Stomach (tissue), 9 donors: ENCODE measurements around the gene RPS27A. TPM values are rescaled to one million over a fixed set of nuclear protein-coding genes. Genes with fewer than 3 reads are reported as not detected.
"Not testable (repeated sequence)": the region's sequence is repeated elsewhere in the genome, so short reads cannot be mapped to it uniquely, and the experiment has no call there.

Experiments used
- DNase-seq, 2 donors: peaks; one replicate each; pipeline versions ENCODE4 v3.0.0 to v3.0.0-alpha.2; 2013 to 2019
- H3K27ac ChIP-seq, 5 donors: fragments of 200-600 bp in 4 of 5; sonication (generic) in 4 of 5; one replicate each; pipeline ENCODE4 v1.5.1; 2013 to 2019; ENCODE audit warnings: mild to moderate bottlenecking in 1 of 5, moderate library complexity in 1 of 5
- H3K27me3 ChIP-seq, 3 donors: fragments of 200-600 bp; sonication (generic); one replicate each; pipeline ENCODE4 v1.5.1; 2017 to 2019; ENCODE audit warnings: mixed run types in 1 of 3
- H3K36me3 ChIP-seq, 4 donors: fragments of 200-600 bp; sonication (generic); 1 replicate in 3 of 4; 2 replicates in 1 of 4; pipeline ENCODE4 v1.5.1; 2016 to 2019
- H3K4me1 ChIP-seq, 4 donors: fragments of 200-600 bp; sonication (generic); one replicate each; pipeline ENCODE4 v1.5.1; 2016 to 2019
- H3K4me3 ChIP-seq, 4 donors: fragments of 200-600 bp; sonication (generic) in 3 of 4; one replicate each; pipeline ENCODE4 v1.5.1; 2016 to 2019; ENCODE audit warnings: mild to moderate bottlenecking in 1 of 4
- H3K9me3 ChIP-seq, 4 donors: fragments of 200-600 bp; sonication (generic); one replicate each; pipeline ENCODE4 v1.5.1; 2016 to 2019
- EP300 ChIP-seq: sonication (generic); formaldehyde crosslinking; IDR thresholded peaks from one replicate; pipeline ENCODE4 v1.6.1; 2017; ENCODE audit warnings: antibody characterized with exemption
- POLR2A ChIP-seq, 4 donors: fragments of 450-650 bp; IDR thresholded peaks; one replicate each; pipeline ENCODE4 v1.6.1; 2016; ENCODE audit warnings: antibody characterized with exemption in 4 of 4, control low read depth in 2 of 4, mild to moderate bottlenecking in 1 of 4, moderate library complexity in 1 of 4
- POLR2AphosphoS5 ChIP-seq, 3 donors: sonication (generic); formaldehyde crosslinking; IDR thresholded peaks; one replicate each; pipeline ENCODE4 v1.6.1; 2016; ENCODE audit warnings: antibody characterized with exemption in 3 of 3
- WGBS, 5 donors: extraction: QIAGEN DNeasy Blood & Tissue Kit in 3 of 5; methylation state at CpG; one replicate each; pipeline versions ENCODE4 v1.1.5 to v1.1.7; 2013 to 2018; 5-methylcytosine and 5-hydroxymethylcytosine counted together
- intact Hi-C: fragments of 100-400 bp; cut with DNase I; formaldehyde crosslinking; loops from one replicate; pipeline ENCODE4 v1.15.1; 2023; ENCODE audit warnings: low total_unique reads
- polyA plus RNA-seq, 3 donors: library from polyadenylated mRNA; stranded (reverse); fragments of 200-250 nt; gene quantifications; one replicate each; pipeline ENCODE4 v1.2.3, GENCODE V29; 2013
- total RNA-seq, 5 donors: library from RNA; depleted of rRNA; stranded (reverse); fragments of >200 nt; gene quantifications; one replicate each; pipeline versions ENCODE4 v1.1.0 to v1.2.3, GENCODE V29; 2014 to 2016
- TF ChIP-seq, protein P1 (sequence below), 7 experiments: fragments of 450-650 bp in 4 of 7; fragments of 200-600 bp in 3 of 7; sonication (generic) in 3 of 7; IDR thresholded peaks; one replicate each; pipeline ENCODE4 v1.5.1; 2016 to 2019; ENCODE audit warnings: antibody characterized with exemption in 7 of 7, control low read depth in 2 of 7, mild to moderate bottlenecking in 1 of 7
- donor health status: healthy with polysubstance abuse.
- donor health status: Bipolar disorder and iron deficiency.
- donor health status: healthy.

RPS27A gene
- total and polyA plus RNA-seq, 8 donors, result 319 to 3,642 (median 1,289) TPM

DNA sequence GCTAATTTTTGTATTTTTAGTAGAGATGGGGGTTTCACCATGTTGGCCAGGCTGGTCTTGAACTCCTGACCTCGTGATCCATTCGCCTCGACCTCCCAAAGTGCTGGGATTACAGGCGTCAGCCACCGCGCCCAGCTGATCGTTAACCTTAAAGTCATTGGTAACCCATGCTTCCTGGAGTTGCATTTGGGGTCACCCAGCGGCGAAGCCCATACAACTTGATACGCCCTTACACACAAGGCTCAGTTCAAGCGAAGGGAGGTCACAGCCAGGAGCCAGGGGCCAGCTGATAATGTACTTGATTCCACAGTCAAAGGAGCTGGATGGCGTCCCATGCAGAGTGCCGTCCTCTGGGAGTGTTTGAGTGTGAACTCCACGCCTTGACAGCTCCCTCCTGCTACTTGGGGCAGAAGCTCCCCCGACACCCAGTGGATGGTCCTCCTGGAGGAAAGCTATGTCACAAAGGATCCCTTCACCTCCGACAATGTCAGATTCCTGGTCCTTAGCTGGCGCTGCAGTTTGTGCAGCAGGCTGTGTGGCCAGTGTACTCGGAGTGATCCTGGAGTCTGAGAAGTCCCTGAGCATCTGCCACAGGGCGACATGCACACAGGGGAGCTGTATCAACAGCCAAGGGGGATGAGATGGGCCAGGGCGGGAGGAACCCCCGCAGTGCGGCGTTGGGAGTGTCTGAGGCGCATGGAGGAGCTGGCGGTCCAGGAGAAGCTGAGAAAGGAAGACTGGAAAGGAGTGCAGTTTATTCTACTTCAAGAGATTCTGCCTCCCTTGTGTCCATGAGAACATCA is 8.3 kb upstream of the RPS27A start:
- intact Hi-C loops, result no loop called here
- Histone ChIP-seq H3K4me1 (peaks cover 0 to 35% (median 15%) of the 10 kb centered on the region in 4 donors), H3K27me3 (no peaks in the 10 kb centered on the region), H3K4me3 (peak overlapping the region; percentile 64 to 83 (median 66)), H3K9me3 (no peaks in the 10 kb centered on the region), H3K27ac (peak overlapping the region; percentile 23 to 95 (median 93)), H3K36me3 (peaks cover 0 to under 1% (median 0%) of the 10 kb centered on the region in 4 donors)
- TF ChIP-seq EP300 (no peak), POLR2AphosphoS5 (IDR thresholded peaks at IDR 0.05) (no peak), POLR2A (IDR thresholded peaks at IDR 0.05) (no peak)
- TF ChIP-seq, protein P1, sequence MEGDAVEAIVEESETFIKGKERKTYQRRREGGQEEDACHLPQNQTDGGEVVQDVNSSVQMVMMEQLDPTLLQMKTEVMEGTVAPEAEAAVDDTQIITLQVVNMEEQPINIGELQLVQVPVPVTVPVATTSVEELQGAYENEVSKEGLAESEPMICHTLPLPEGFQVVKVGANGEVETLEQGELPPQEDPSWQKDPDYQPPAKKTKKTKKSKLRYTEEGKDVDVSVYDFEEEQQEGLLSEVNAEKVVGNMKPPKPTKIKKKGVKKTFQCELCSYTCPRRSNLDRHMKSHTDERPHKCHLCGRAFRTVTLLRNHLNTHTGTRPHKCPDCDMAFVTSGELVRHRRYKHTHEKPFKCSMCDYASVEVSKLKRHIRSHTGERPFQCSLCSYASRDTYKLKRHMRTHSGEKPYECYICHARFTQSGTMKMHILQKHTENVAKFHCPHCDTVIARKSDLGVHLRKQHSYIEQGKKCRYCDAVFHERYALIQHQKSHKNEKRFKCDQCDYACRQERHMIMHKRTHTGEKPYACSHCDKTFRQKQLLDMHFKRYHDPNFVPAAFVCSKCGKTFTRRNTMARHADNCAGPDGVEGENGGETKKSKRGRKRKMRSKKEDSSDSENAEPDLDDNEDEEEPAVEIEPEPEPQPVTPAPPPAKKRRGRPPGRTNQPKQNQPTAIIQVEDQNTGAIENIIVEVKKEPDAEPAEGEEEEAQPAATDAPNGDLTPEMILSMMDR (IDR thresholded peaks at IDR 0.05), result no peak
- WGBS, 5 donors, result 84 to 92% (median 88%) methylated on average over 18 to 25 of the region's 25 CpGs
- DNase-seq, result peak in 1 of 2 donors; percentile 23

DNA sequence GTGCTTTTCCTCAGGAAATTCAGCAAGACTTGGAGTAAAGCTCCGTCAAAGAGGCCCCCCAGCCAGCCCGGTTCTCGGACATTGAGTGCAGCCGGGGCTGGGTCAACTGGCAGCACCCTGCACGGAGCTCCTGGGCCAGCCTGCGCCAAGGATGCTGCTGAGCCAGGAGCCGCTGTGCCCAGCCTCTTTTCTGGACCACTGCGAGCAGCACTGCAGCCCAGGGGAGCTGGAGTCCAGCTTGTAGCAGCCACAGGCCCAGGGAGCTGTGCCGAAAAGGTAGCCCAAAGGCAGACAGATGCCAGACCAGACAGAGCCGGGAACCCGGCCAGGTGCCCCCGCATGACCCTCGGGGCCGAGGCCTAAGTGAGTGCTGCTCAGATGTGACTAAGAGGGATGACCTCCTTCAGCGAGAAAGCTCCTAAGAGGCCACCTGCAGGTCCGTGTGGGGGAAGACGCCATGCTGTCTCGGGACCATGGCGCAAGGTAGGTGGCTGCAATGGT is 7.7 kb upstream of the RPS27A start:
- H3K27ac ChIP-seq, result peak overlapping the region in 3 of 5 donors; percentile 5 to 95 (median 94)
- intact Hi-C loops, result no loop called here
- peak in 1 of 2 donors; percentile 11 for DNase-seq
- 63 to 83% (median 76%) methylated on average over 12 to 19 of the region's 19 CpGs for WGBS, 5 donors
- peaks cover 0 to 5% (median 0%) of the 10 kb centered on the region in 4 donors for H3K36me3 ChIP-seq
- H3K9me3 ChIP-seq, result no peaks in the 10 kb centered on the region
- peaks cover 0 to 35% (median 17%) of the 10 kb centered on the region in 4 donors for H3K4me1 ChIP-seq
- no peak overlapping the region for H3K4me3 ChIP-seq
- no peaks in the 10 kb centered on the region for H3K27me3 ChIP-seq
- TF ChIP-seq POLR2AphosphoS5 (IDR thresholded peaks at IDR 0.05) (no peak), POLR2A (IDR thresholded peaks at IDR 0.05) (no peak), EP300 (no peak)
- TF ChIP-seq, protein P1 (IDR thresholded peaks at IDR 0.05), result no peak

DNA sequence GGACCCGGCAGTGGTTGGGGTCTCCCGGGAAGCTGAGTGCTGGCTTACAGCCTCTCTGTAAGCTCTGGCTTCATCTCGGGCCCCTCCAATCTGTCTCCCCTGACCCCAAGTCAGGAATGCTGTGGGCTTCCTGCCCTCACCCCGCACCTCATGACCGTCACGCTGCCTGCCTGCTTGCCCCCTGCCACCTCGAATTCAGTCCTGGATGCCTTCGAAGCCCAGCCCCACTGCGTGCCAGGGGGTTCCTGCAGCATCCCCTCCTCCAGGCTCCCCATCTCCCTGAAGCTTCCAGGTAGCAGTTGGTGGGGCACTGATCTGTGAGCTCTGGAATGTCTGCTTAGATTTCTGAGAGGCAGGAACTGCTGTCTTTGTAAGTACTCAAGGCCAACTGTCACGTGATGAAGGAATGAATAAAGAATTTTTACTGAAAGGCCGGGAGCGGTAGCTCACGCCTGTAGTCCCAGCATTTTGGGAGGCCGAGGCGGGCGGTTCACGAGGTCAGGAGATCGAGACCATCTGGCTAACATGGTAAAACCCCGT is 6.9 kb upstream of the RPS27A start:
- no peak for DNase-seq
- no peak overlapping the region for H3K4me3 ChIP-seq
- H3K9me3 ChIP-seq, result no peaks in the 10 kb centered on the region
- no peaks in the 10 kb centered on the region for H3K27me3 ChIP-seq
- peak overlapping the region in 1 of 5 donors; percentile 95 for H3K27ac ChIP-seq
- peaks cover 0 to 5% (median 0%) of the 10 kb centered on the region in 4 donors for H3K36me3 ChIP-seq
- 86 to 92% (median 89%) methylated on average over 17 to 19 of the region's 19 CpGs for WGBS, 5 donors
- H3K4me1 ChIP-seq, result peaks cover 0 to 36% (median 18%) of the 10 kb centered on the region in 4 donors
- intact Hi-C loops, result no loop called here
- TF ChIP-seq POLR2AphosphoS5 (IDR thresholded peaks at IDR 0.05) (no peak), EP300 (no peak), POLR2A (IDR thresholded peaks at IDR 0.05) (no peak)
- TF ChIP-seq, protein P1 (IDR thresholded peaks at IDR 0.05), result no peak

DNA sequence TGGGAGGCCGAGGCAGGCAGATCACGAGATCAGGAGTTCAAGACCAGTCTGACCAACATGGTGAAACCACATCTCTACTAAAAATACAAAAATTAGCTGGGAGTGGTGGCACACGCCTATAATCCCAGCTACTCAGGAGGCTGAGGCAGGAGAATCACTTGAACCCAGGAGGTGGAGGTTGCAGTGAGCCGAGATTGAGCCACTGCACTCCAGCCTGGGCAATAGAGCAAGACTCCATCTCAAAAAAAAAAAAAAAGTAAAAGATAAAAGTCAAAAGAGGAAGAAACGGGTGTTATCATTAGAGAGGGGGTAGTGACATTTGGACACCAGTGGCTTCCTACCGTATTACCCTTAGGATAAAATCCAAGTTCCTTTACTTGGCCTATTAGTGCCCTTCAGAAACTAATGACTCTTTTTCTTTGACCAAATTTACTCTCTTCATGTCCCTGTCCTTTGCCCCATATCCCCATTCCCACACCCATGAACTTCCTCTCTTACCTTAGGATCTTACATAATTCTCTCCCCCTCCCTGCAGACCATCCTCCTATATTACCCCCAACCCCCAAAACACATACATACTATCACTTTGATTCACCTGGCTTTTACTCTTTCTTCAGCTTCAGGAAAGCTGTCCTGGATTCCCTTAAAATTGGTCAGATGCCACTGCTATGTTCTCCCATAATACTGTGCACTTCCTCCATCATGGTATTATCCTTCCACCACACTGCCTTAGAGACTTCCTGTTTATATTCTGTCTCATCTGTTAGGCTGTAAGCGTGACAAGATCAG is 4.9 kb upstream of the RPS27A start:
- H3K4me3 ChIP-seq, H3K27me3 ChIP-seq, intact Hi-C loops, H3K36me3 ChIP-seq, H3K9me3 ChIP-seq: not testable (repeated sequence)
- DNase-seq, result peak in 1 of 2 donors; percentile 22
- Histone ChIP-seq H3K27ac (peak overlapping the region in 3 of 5 donors; percentile 2 to 63 (median 3)), H3K4me1 (peaks cover 0 to 46% (median 28%) of the 10 kb centered on the region in 4 donors)
- 60 to 77% (median 72%) methylated on average over 7 of the region's 7 CpGs for WGBS, 5 donors
